ENCODE data around the gene BMP10. TPM values are rescaled to one million over a fixed set of nuclear protein-coding genes. Genes with fewer than 3 reads are reported as not detected.

BMP10 gene
- total RNA-seq, 1 experiment from 2014 or later = not detected

Other genes starting within 250 kb of the BMP10 start
- not detected in 2 replicates for gene PROKR1, start 227.8 kb downstream of the BMP10 start, total RNA-seq (2014; rRNA removed; shearing (Covaris generic); ENCODE audit: low replicate concordance)
- gene ARHGAP25, start 136.6 kb downstream of the BMP10 start, total RNA-seq (2014; rRNA removed; shearing (Covaris generic); ENCODE audit: low replicate concordance) = not detected in 2 replicates
- not detected in 2 replicates for gene GKN2, start 81.5 kb upstream of the BMP10 start, total RNA-seq (2014; rRNA removed; shearing (Covaris generic); ENCODE audit: low replicate concordance)
- gene GKN1, start 103.2 kb upstream of the BMP10 start, total RNA-seq (2014; rRNA removed; shearing (Covaris generic); ENCODE audit: low replicate concordance) = not detected in 2 replicates
- 48.6 and 51.1 TPM in 2 replicates for gene ANTXR1, start 141.8 kb upstream of the BMP10 start, total RNA-seq (2014; rRNA removed; shearing (Covaris generic); ENCODE audit: low replicate concordance)